Fibroblast of pulmonary artery (primary cell): ENCODE results near the gene RAI14.

Experiments
- DNase-seq: peaks from one replicate; pipeline ENCODE4 v3.0.0-alpha.2; 2010; ENCODE audit warnings: low read depth
- H3K4me3 ChIP-seq: replicated peaks from 2 replicates; pipeline ENCODE4 v1.5.1; 2011; ENCODE audit warnings: low read depth, mild to moderate bottlenecking, control low read depth, low read length, moderate library complexity
- TF ChIP-seq, protein P1 (sequence below): IDR thresholded peaks from 2 replicates; pipeline ENCODE4 v1.5.1; 2011; ENCODE audit warnings: mild to moderate bottlenecking, control low read depth, low read length, inconsistent platforms; ENCODE audit errors: missing control alignments

Gene RAI14

DNA sequence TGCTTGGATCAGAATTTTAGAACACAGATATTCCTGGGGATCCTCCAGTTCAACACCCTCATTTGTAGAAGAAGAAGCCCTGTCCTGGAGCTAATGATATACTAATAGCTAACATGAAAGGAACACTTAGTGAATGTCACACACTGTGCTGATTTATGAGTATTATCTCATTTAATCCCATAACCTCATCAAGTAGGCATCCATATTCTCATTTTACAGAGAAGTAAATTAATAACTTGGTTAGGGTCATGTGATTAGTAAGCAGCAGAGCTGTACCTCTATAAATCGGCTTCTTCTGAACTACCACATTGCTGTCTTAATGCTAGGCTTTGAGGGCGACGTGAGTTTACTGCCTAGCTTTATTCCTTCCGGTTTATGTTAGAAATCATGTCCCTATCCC is 188.9 kb downstream of the RAI14 start:
- no peak overlapping the region for H3K4me3 ChIP-seq
- TF ChIP-seq, protein P1, sequence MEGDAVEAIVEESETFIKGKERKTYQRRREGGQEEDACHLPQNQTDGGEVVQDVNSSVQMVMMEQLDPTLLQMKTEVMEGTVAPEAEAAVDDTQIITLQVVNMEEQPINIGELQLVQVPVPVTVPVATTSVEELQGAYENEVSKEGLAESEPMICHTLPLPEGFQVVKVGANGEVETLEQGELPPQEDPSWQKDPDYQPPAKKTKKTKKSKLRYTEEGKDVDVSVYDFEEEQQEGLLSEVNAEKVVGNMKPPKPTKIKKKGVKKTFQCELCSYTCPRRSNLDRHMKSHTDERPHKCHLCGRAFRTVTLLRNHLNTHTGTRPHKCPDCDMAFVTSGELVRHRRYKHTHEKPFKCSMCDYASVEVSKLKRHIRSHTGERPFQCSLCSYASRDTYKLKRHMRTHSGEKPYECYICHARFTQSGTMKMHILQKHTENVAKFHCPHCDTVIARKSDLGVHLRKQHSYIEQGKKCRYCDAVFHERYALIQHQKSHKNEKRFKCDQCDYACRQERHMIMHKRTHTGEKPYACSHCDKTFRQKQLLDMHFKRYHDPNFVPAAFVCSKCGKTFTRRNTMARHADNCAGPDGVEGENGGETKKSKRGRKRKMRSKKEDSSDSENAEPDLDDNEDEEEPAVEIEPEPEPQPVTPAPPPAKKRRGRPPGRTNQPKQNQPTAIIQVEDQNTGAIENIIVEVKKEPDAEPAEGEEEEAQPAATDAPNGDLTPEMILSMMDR: no peak
- DNase-seq: no peak

DNA sequence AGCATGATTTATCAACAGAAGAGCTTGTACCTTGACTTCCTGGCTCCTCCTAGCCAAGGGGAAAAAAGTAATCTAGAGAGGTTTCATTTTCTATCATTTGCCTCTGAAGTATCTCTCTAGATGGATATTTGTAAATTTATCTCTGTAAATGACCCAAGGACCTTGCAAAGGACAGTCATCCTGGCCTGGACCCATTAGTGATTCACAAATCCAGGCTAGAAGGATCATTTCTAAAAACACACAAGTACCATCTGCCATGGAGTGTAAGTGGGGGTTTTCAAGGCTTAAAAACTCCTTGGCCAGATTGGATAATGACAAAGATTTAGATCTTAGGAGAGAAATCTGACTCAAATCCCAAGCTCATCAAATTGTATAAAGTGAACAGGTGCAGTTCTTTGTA is 190.9 kb downstream of the RAI14 start:
- H3K4me3 ChIP-seq: no peak overlapping the region
- TF ChIP-seq, protein P1: no peak

DNA sequence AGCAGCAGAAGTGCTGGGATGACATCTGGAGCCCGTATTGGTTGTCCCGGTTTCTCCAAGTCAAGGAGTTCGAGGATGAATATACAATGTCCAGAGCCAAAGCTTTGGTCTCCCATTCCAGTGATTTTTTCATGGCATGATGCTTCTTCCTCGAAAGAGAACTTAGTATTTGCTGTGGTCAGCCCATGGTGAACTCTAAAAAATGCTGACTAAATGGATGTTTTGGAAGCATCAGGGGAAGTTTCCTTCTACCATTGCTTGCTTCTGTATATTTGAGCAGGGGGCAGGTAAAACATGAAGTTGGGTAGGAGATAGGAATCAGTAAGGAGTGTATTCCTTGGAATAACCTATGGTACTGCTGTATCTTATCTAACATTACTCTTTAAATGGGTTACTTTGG is 191.4 kb downstream of the RAI14 start:
- no peak for DNase-seq
- TF ChIP-seq, protein P1: no peak

More for the DNA sequence above, 190.9 kb downstream of the RAI14 start:
- DNase-seq: no peak

DNA sequence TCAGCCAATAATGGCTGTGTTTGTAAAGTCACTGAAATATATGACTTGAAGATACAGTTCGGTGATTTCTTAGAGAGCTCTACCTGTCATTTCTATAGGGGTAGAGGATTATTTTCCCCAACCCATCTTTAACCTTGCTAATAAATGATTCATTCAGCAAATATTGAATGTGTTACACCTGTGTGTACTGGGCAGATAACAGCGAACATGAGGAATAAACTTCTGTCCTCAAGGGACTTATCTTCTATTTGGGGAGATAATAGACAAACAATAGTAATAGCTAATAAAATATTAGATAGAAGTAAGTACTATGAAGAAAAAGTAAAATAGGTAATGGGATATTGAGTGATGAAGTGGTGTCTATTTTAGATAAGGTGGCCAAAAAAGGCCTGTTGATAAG is 192.1 kb downstream of the RAI14 start:
- no peak overlapping the region for H3K4me3 ChIP-seq
- TF ChIP-seq, protein P1: no peak
- DNase-seq: no peak

More for the DNA sequence above, 191.4 kb downstream of the RAI14 start:
- H3K4me3 ChIP-seq: no peak overlapping the region

DNA sequence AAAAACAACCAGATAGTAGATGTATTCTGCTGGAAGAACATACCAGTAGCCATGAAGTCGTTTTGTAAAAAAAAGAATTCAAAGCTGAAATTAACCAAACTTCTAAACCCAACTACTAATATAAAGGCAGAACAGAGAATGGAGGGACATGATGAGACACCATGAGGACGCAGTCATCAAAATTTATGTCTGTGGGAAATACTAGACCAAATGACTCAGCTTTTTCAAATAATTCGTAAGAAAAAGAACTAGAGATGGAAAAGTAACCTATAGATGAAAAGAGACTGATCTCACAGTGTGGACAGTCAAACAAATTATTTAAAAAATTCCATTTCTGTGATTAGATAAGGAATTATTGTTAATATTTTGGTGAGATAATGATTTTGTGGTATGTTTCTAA is 193.1 kb downstream of the RAI14 start:
- TF ChIP-seq, protein P1: no peak
- no peak for DNase-seq
- no peak overlapping the region for H3K4me3 ChIP-seq

DNA sequence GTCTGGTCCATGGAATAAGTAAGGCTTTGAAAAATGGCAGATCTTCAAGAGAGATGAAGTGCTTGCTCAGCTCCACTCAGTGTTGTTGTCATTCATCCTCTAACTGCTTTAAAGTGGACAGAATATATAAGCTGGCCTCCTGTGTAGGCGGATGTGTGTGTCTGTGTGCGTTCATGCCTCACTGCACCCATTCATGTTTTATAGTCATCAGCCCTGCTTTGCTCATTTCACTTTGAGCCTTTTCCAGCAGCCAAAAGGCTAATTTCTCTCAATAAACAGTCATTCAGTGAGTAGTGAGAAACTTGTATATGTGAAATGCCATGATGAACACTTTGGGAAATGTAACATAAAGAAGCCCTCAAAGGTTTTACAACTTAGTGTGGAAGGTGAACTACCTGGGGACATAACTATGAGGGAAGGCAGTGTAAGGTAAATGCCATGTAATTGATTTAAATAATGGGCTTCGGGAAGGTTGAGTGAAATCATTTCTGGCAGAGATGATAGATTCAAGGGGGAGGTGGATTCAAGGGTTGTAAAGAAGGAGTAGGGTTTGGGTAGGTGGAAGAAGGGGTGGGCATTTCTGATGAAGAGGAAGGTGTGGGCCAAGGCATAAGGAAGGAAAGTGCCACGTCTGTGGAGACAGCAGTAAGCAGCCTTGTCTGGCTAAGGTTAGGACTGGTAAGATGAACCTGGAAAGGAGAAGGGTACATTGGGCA is 198.5 kb downstream of the RAI14 start:
- no peak overlapping the region for H3K4me3 ChIP-seq
- TF ChIP-seq, protein P1: no peak
- DNase-seq: no peak

DNA sequence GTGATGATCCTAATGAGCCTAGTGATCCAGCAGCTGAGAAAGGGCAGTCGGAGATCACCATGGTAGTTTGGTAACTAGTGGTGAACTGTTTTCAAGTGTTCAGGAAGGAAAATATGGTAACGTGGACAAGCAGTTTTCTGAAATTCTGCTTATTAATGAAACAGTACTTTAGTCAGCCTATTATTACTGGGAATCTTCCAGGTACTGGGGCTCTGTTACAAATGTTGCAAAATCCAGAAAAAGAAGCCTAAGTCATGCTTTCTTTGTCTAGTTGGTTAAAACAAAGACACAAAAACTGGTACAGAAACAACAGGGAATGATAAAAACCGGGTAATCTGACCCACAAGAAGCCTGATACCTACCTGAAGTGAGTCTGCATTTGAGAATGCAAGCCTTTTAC is 201.0 kb downstream of the RAI14 start:
- no peak overlapping the region for H3K4me3 ChIP-seq
- no peak for DNase-seq

More for the DNA sequence above, 201.0 kb downstream of the RAI14 start:
- TF ChIP-seq, protein P1: no peak
